Stimulated activated CD8-positive, alpha-beta memory T cell treated with anti-CD3 and anti-CD28 coated beads, Interleukin-4, amount 100 ng/mL, for 4 hours (primary cell): Measurements from ENCODE around the gene SMYD1.

Experiments
- DNase-seq, 2 donors: peaks; one replicate each; pipeline ENCODE4 v3.0.0-alpha.2; 2020; ENCODE audit warnings: low read depth in 2 of 2, low spot score in 1 of 2

Gene SMYD1

DNA sequence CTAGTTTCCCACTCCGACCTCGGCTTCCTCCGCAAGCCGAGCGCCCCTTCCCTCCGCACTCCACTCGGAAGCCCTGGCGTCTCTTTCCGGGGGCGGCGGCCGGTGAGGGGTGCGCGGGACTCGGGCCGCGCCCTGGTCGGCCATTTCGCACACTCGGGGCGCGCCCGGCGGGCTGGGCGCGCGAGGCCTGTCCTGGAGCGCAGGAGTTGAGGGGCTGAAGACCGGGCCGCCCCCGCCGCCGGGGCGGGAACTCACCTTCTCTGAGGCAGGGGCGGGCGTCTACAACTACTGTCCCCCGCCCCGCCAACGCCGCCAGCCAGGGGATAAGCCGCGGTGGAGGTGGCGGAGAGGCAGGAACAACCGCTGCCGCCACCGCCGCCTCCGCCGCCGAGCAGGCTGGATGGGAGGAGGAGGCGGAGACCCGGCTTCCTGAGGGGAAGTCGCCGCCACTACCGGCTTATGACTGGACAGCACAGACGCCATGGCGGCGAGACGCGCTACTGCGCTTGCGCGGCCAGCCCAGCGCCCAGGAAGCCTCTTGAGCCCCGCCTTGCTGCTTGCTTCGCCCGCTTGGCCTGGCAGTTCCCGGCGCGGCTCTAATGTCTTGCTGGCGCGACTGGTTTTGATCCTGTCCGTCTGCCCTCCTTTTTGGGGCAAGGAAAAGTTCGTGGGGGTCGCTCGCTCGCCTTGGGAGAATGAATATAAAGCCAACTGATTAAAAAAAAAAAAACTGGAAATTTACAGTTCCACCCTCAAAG, 12.1 kb upstream of the SMYD1 start, which contains the start of gene KRCC1:
KRCC1 (minus strand) TSS at position 413 of the 758 bp plus-strand sequence. CDS start 27,220 bp downstream, outside the sequence.
- peak; percentile 73 to 91 for DNase-seq

DNA sequence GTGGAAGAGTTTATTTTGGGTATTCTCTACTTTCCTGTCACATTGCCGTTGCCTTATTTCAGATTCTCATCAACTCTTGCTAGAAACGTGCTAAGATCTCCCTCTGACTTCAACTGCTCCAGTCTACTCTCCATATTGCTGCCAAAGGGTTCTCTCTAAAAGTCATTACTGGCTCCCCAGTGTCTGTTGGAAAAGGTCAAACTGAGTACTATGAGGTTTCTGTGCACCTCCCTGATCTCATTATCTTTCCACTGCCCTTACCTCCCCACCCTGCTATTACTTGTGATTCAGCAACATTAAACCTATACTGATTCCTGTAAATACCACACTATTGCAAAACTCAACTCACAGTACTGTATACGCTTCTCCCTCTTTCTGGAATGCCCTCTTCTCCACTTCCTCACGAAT, 10.2 kb upstream of the SMYD1 start:
- DNase-seq: no peak

DNA sequence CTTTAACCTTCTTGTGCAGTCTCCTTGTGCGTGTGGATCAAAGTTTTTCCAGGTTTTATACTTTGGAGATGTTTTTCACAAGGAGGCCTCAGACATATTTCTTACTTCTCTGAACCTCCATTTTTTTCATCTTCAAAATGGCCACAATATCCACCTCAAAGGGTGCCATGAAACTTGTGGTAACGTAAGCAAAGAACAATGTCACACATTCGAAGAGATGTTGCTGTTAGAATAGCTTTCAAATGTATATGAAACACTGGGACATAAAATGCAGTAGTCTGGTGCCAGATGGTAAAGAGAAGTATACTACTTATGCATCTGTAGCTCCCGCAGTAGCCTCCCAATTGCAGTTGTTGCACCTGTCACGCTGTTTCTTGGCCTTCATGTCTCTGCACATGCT, 9.4 kb upstream of the SMYD1 start:
- no peak for DNase-seq

DNA sequence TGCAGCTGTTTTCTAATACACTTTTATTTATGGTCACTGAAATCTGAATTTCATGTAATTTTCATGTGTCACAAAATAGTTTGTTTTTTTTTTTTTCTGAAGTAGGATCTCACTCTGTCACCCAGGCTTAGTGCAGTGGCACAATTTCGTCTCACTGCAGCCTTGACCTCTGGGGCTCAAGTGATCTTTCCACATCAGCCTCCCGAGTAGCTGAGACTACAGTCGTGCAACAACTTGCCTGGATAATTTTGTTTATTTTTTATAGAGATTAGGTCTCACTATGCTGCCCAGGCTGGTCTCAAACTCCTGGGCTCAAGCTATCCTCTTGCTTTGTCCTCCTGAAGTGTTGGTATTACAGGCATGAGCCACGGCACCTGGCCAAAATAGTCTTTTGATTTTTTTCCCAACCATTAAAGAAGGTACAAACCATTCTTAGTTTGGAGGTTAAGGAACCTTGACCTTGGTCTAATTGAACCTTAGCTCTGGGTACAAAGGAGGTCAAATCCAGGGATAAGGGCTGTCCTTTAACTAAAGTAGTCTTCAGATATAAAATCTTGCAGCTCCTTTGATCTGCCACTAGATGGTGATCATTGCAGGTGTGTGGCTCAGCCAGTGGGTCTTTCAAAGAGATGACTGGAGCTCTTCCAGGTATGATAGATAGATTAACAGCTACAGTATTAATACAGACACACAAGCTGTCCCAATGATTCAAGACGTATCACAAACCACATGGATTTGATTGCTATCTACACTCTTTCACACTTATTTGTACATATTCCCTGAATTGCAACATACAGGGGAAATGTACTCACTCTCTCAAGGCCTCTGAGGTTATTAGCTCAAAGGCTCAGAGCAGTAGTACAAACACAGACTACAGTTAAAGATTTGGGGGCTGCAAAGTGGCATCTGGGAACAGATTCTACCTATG, 7.4 kb upstream of the SMYD1 start:
- DNase-seq: no peak

DNA sequence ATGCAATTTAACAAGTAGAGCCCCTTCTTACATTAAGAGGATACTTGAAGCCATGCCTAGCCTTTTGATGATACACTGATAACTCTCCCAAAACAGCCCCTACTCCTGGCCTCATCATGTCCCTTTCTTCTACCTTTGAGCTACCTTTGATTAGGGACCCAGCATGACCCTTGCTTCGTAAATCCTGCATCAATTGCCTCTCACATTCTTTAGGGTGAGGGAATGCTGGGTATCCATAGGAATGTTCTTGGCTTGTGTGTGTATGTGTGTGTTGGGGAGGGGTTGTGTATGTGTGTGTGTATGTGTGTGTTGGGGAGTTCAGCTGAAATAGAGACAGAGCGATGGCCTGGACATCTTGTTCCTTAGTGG, 6.7 kb upstream of the SMYD1 start:
- DNase-seq: no peak

DNA sequence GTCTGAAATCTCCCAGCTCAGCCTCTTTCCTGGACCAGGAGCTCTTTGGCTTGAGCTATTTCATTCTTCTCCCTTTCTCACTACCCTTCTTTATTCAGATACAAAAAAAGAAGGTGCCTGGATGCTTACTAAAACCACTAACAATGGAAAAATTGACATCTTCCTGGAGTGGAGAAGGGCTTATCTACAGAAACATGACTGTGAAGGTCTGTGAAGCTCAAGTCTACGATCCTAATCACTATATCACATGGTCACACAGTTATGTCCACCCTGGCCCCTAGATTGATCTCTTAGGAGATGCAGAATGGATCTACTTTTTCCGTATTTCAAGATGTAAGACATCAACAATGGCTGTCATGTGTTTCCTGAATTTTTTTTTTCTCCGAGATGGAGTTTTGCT, 6.3 kb upstream of the SMYD1 start:
- DNase-seq: no peak

DNA sequence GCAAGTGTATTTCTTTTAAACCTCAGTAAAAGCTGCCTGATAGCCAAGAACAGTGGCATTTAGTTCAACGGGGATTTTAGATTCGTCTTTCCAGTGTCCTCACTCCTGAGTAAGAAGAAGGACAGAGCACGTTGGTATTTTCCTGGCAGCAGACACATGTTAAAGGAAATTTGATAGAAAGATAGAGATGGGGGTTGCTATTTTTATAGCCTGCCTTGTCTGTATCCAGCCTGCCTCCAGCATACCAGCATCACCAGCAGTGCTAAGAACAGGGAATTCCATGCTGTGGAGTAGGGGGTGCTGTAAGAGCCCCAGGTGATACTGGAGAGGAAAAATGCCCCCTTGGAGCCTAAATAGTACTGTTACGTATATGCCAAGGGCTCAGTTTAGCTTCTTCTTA, 1.1 kb upstream of the SMYD1 start:
- DNase-seq: no peak

DNA sequence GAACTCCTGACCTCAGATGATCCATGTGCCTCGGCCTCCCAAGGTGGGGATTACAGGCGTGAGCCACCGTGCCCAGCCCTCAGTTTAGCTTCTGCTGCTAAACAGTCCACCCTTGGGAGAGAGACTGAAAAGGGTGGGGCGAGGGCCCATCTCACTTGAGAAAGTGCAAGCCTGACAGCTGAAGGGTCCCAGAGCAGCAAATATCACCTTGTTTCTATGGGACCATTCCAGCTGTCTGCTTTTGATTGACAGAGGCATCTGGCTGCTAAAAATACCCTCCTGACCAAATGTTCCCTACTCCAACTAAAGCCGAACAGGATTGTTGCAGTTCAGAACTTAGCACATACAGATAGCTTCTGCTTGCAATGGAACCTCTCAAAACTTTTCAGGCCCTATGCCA, 436 bp upstream of the SMYD1 start:
- DNase-seq: no peak

DNA sequence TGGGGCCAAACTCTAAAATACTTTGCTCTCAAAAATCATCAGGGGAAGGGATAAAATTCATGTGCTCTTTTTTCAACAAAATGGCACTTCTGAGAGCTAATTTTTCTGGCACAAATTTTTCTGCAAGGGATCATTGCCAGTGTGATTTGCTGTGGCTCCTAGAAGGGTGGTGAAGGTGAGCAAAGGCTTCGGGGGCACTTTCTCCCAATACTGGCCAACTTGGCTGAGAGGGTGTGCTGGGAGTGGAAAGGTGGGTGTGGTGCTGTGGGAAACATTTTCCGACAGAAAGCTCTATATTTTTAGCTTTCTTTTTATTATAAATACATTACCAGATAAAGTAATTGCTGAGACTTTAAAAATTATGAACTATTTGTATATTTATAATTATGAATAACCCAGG, 419 bp downstream of the SMYD1 start:
- no peak for DNase-seq

DNA sequence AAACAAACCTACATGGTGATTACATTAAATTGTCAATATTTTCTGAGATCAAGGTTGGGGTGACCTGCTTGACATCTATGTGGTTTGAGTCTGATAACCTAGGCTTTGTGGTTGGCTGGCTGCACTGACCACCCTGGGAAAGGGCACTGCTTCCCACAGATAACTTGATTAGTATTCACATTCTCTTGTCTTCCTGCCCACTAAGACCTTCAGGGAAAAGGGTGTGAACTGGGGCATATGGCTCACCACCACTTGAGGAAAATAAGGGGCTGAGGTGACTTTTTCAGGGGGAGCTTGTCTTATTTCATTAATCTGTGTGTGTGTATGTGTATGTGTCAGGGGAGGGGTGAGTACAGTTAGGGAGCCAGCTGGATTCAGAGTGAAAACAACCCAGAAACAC, 1.5 kb downstream of the SMYD1 start:
- no peak for DNase-seq

DNA sequence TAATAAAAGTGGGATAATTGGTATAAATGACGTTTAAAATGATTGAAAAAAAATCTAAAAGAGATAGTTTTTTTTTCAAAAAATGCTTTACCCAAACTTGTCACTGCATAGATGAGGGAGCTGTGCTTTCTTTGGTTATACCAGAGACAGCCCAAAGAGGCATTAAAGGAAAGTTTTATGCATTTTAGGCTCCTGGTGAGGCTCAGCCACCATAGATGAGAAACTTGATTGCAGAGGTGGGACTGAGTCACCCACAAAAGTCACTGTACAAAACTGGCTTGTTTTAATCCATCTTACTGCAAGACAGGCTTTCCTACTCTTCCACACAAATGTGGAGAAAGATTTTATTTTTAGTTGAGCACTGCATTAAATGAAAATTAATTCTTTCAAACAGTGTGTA, 2.4 kb downstream of the SMYD1 start:
- DNase-seq: no peak

DNA sequence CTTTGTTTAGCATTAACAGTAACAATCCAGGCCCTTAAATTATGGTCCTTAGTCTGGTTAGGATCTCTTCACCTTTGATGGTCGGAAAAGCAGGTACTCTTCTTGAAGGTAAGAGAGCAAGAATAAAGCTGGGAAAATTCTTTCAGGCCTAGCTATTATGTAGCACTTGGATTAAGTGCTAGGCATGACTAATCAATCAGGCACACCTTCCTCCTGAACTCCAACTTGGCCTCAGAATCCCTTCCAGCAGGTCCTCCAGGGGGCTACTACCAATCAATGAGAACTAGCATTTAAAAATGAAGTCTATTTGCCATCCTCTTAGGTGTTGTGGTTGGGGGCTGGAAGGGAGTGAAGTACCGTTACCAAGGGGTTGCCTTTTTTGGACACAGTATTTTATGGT, 3.7 kb downstream of the SMYD1 start:
- no peak for DNase-seq

DNA sequence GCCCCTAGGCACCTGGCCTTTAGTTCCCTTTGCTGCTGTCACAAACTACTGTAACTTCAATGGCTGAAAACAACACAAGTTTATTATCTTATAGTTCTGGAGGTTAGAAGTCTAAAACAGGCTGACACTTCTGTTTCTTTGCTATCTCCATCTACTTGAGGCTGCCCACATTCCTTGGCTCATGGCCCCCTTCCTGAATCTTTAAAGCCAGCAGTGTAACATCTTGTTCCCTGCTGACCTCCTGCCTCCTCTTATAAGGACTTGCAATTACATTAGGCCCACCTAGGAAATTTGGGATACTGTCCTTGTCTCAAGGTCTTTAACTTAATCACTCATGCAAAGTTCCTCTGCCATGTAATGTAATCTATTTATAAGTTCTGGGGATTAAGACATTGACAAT, 6.5 kb downstream of the SMYD1 start:
- DNase-seq: no peak

DNA sequence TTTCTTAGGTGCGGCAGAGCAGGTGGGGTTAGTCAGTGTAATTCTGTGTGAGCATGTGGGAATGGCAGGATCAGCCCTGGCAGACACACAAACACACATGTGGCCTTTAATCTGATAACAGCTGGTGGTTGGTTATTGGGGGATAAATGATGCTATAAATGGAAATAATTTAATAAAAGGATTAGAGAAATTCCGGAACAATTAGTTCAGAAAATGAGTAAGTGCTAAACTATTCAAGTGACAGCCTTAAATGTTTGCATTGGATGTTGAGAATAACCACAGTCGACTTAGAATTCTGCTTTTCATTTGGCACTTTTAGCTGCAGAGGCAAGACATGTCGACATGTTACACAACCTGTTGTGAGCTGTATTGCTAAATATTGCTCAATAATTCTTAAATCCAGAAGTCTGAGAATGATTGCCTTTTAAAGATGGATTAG, 7.2 kb downstream of the SMYD1 start:
- no peak for DNase-seq

DNA sequence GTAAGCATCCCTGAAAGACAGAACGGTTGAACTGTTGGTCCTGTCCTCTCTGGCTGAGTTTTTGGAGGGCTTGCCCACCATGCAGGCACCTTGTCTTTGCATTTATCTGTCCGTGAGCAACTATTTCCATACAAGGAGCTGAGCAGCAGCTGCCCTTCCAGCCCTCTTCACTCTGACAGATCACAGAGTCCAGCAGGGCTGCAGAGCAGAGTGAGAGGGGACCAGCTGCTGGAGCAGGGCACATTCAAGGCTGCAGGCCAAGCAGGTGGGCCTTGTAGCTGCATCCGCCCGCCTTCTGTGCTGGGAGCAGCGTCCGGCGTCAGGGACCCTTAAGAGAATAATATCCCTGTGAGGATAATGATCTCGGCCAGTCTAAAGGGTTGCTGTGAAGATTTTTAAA, 9.5 kb downstream of the SMYD1 start:
- DNase-seq: no peak

DNA sequence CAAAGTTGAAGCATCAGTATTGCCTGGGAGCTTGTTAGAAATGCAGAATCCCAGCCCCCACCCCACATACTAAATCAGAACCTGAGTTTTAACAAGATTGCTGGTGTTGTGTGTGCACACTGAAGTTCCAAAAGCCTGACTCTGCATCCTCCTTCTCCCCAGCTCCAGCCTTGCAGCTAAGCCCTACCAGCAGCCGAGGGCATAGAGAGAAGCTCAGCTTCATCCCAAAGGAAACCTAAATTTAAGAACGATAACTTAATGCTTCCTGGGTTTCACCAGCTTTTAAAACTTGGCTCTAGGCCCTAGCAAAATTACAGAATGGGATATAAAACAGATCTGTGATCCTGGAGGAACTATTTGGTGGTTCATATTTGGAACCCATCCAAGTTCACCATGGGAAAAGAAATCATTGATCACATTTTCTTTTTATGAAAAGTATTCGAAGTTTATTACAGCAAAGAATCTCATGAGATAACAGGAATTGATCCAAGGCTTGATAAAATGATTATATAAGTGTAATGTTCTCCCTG, 11.1 kb downstream of the SMYD1 start:
- no peak for DNase-seq

DNA sequence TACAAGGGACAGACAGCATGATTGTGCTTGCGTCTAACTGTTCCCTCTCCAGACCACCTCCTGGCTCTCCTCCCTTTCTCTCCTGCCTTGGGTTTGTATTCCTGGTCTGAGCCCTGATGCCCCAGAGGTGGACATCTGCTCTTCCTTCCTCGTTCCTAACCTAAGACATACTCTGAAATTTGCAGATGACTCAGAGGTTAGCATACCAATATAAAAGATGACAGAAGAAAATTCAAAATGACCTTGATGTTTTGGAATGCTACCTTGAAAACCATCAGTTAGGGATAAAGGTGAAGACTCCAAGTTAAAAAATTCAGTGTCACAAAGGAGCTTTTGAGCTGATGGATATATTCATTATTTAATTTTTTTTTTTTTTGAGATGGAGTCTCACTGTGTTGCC, 12.9 kb downstream of the SMYD1 start:
- no peak for DNase-seq

DNA sequence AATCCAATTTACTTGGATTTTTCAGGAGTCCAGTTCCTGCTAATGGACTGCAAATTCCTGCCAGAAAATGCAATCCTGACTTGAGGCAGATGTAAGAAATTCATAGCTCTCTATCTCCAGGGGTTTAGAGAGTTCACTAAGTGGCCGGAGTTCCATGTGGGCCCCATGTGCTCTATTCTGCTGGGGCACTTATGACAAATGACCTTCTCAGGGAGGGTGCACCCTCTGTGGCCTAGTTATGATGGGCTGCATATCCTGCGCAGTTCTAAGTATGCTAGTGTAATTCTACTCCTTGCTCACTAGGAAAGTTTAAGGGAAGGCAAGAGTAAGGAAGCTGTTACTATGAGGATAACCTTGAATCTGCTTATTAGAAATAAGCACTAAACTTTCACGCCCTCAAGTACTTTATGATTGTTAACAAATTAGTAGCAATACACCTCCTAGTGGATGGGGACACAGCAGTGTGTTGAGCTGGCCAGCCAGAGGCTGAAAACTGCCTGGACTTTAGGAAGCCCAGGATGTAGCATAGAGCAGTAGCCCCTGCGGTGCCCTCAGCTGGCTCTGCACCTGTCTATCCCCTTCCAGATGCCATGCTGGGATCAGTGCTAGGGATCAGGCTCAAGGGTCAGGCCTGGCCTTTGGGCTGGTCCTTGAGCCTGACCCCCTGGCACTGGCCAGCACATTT, 14.4 kb downstream of the SMYD1 start:
- DNase-seq: no peak

DNA sequence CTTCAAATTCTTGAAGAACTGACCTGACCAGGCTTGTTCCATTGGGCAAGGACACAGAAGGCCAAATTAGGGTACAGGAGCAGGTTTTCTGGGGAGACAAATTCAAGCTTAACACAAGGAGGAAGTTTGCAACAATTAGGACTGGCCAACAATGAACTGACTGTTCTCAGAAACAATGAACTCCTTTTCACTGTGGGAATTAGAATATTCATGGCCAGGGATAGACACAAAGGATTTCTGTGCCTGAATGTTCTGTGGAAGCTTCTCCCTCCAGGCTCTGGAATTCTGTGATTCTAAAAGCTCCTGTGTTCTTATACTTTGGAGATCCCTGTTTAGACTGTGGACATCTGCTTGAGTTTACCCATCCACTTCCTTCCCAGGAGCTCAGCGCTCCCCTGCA, 15.2 kb downstream of the SMYD1 start:
- no peak for DNase-seq

DNA sequence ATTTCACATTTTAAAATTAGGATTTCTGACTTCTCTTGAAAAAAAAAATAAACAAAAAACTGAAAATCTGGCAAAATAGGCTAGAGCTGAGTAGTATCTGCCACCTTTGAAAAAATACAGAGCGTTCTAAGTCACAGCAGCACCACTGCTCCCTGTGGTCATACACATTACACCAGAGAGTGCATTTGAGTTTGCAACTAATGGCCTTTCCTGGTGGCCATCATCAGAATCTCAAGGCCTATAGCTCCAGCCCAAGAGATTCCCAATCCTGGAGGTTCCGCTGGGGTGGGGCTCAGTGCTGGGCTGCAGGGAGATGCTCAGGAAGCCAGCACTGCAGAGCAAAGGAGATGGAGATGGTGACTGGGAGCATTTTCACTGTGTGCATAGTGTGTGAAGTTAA, 17.5 kb downstream of the SMYD1 start:
- DNase-seq: no peak

DNA sequence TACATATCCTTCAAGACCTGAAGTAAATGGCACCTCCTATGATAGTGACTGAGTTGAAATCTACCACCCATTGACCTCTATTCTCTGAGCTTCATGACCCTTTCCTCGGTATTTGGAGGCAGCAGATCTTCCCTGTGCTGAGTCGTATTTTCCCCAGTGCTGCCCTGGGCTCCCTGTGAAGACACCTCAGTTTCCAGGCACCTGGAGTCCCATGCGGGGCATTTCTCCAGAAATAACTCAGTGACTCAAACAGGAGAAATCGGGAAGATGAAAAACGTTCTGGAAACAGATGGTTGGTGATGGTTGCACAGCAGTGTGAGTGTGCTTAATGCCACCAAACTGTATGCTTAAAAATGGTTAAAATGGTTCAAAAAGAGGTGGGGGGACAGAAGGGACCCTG, 18.0 kb downstream of the SMYD1 start:
- DNase-seq: no peak

DNA sequence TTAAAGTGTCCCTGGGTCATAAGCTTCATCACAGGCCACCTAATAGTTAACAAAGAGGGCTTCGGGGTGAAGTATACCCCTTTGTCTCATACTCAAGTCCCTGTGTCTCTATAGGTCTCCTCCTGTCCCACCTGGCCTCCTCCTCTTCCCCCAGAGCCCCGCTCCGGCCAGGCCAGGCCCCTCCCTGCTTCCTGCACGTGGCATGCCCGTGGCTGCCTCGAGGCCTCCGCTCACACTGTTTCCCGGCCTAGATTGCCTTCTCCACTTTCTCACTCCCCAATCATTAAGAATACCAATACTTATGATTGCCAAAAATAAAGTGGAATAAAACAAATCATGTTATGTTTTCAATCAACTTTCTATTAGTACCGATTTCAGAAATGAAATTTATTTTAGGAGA, 18.8 kb downstream of the SMYD1 start:
- DNase-seq: no peak
